IPS-20b (cell line): ENCODE measurements around the gene STAT5A.
"Not testable (repeated sequence)": the region's sequence is repeated elsewhere in the genome, so short reads cannot be mapped to it uniquely, and the experiment has no call there.

Experiments
- H3K27ac ChIP-seq: one replicate; pipeline ENCODE4 v1.5.1; 2013; ENCODE audit warnings: low read length
- H3K27me3 ChIP-seq: 2 replicates; pipeline ENCODE4 v1.6.1; 2013; ENCODE audit warnings: mild to moderate bottlenecking, low read length, inconsistent platforms; ENCODE audit not compliant: insufficient read depth
- H3K36me3 ChIP-seq: 2 replicates; pipeline ENCODE4 v1.6.1; 2013; ENCODE audit warnings: low read depth, mild to moderate bottlenecking, inconsistent platforms, low read length, moderate library complexity; ENCODE audit not compliant: insufficient read depth
- H3K4me1 ChIP-seq: 2 replicates; pipeline ENCODE4 v1.6.1; 2013; ENCODE audit warnings: mild to moderate bottlenecking, control low read depth, inconsistent platforms, low read length, moderate library complexity; ENCODE audit not compliant: insufficient read depth
- H3K4me3 ChIP-seq: 2 replicates; pipeline ENCODE4 v1.5.1; 2013; ENCODE audit warnings: mild to moderate bottlenecking, low read length, inconsistent platforms
- H3K9ac ChIP-seq: 2 replicates; pipeline ENCODE4 v1.6.1; 2013; ENCODE audit warnings: low read depth, mild to moderate bottlenecking, inconsistent platforms, low read length, moderate library complexity
- H3K9me3 ChIP-seq: 2 replicates; pipeline ENCODE4 v1.6.1; 2013; ENCODE audit warnings: mild to moderate bottlenecking, low read depth, low read length, inconsistent platforms; ENCODE audit not compliant: insufficient read depth

STAT5A gene

DNA sequence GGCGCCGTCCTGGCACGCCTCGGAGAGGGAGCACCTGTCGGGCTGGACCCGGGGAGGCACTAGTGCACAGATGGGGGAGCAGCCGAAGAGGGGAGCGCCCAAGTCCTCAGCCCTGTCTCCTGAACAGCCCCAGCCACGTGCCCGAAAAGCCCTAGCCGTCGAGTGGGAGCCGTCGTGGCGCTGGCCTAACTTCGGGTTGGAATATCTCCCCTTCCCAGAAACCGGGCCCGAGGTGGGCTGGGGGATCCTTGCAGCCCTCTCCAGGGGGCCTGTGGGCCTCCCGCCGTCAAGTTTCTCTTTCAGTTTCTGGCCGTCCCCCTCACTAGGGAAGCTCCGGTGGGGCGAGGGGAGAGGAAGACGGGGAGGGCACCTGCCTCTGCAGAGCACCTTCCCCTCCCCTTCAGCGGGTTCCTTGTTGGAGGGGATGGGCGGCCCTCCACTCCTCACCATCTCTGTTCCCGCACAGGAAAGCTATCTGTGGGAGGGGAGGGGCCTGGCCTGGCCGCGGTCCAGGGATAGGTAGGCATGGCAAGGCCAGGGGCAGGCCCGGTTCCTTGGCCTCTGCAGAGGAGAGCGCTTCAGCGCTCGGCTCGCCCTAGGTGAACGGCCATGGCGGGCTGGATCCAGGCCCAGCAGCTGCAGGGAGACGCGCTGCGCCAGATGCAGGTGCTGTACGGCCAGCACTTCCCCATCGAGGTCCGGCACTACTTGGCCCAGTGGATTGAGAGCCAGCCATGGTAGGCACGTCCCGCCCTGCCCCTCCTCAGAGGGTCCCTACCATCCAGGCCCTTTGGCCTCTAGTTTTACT, 709 bp downstream of the STAT5A start:
- no peaks in the 10 kb centered on the region for H3K36me3 ChIP-seq

GRCh38 chr17:42289611-42290181, 1.4 kb downstream of the STAT5A start:
- Histone ChIP-seq H3K4me1 (no peaks in the 10 kb centered on the region), H3K27ac (no peak overlapping the region), H3K36me3 (no peaks in the 10 kb centered on the region), H3K4me3 (no peak overlapping the region), H3K9me3 (no peaks in the 10 kb centered on the region), H3K9ac (no peak overlapping the region), H3K27me3 (peaks cover 46% of the 10 kb centered on the region)

More for the DNA sequence above, 709 bp downstream of the STAT5A start:
- no peaks in the 10 kb centered on the region for H3K9me3 ChIP-seq
- peaks cover 46% of the 10 kb centered on the region for H3K27me3 ChIP-seq
- H3K9ac ChIP-seq, result peak overlapping the region; percentile 27; the same call in 1 of the 2 replicates
- no peak overlapping the region for H3K27ac ChIP-seq
- peak overlapping the region; percentile 50; the same call in 1 of the 2 replicates for H3K4me3 ChIP-seq
- H3K4me1 ChIP-seq, result no peaks in the 10 kb centered on the region

GRCh38 chr17:42290577-42290976, 2.3 kb downstream of the STAT5A start:
- no peaks in the 10 kb centered on the region for H3K36me3 ChIP-seq
- H3K27me3 ChIP-seq, result peaks cover 46% of the 10 kb centered on the region
- no peaks in the 10 kb centered on the region for H3K4me1 ChIP-seq
- no peak overlapping the region for H3K4me3 ChIP-seq
- no peaks in the 10 kb centered on the region for H3K9me3 ChIP-seq
- H3K9ac ChIP-seq, result no peak overlapping the region
- no peak overlapping the region for H3K27ac ChIP-seq

GRCh38 chr17:42291129-42291528, 2.8 kb downstream of the STAT5A start:
- H3K9me3 ChIP-seq, result no peaks in the 10 kb centered on the region
- H3K27ac ChIP-seq, result no peak overlapping the region
- H3K4me1 ChIP-seq, result no peaks in the 10 kb centered on the region
- H3K36me3 ChIP-seq, result no peaks in the 10 kb centered on the region
- H3K9ac ChIP-seq, result no peak overlapping the region
- H3K4me3 ChIP-seq, result no peak overlapping the region
- H3K27me3 ChIP-seq, result peaks cover 46% of the 10 kb centered on the region

GRCh38 chr17:42294469-42295398, 6.4 kb downstream of the STAT5A start:
- Histone ChIP-seq H3K36me3 (no peaks in the 10 kb centered on the region), H3K4me3 (no peak overlapping the region), H3K4me1 (no peaks in the 10 kb centered on the region), H3K27ac (no peak overlapping the region), H3K9ac (no peak overlapping the region), H3K9me3 (no peaks in the 10 kb centered on the region), H3K27me3 (peaks cover 10% of the 10 kb centered on the region)

- H3K27ac ChIP-seq, result no peak overlapping the region
Observed at GRCh38 chr17:42296012-42296411, 7.7 kb downstream of the STAT5A start.

DNA sequence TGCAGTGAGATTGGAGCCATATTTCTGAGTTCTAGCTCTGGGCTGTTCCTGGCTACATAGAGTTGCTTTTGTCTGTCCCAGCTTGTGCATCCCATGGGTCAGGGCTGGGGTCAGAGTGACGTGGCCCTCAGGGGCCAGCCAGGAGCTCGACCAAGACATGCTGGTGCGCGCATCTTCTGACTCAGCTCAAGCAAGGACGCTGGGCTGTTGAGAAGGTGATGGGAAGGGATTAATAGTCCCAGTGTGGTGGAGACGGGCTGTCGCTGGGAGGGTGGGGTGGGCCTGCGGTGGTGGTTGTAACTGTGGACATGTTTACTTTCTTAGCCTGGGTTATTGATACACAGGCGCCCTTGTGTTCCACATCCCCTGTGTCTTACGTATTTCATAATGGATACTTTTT, 9.5 kb downstream of the STAT5A start:
- not testable (repeated sequence) for H3K9me3 ChIP-seq, H3K27me3 ChIP-seq, H3K9ac ChIP-seq, H3K4me1 ChIP-seq, H3K4me3 ChIP-seq, H3K27ac ChIP-seq, H3K36me3 ChIP-seq

More at GRCh38 chr17:42296012-42296411, 7.7 kb downstream of the STAT5A start:
- H3K4me1 ChIP-seq, result no peaks in the 10 kb centered on the region
- no peaks in the 10 kb centered on the region for H3K27me3 ChIP-seq
- H3K36me3 ChIP-seq, result no peaks in the 10 kb centered on the region
- H3K4me3 ChIP-seq, result no peak overlapping the region
- no peaks in the 10 kb centered on the region for H3K9me3 ChIP-seq
- H3K9ac ChIP-seq, result no peak overlapping the region

GRCh38 chr17:42299361-42299760, 11.1 kb downstream of the STAT5A start:
- H3K4me1 ChIP-seq, H3K27ac ChIP-seq, H3K9me3 ChIP-seq, H3K27me3 ChIP-seq, H3K4me3 ChIP-seq, H3K36me3 ChIP-seq, H3K9ac ChIP-seq: not testable (repeated sequence)

DNA sequence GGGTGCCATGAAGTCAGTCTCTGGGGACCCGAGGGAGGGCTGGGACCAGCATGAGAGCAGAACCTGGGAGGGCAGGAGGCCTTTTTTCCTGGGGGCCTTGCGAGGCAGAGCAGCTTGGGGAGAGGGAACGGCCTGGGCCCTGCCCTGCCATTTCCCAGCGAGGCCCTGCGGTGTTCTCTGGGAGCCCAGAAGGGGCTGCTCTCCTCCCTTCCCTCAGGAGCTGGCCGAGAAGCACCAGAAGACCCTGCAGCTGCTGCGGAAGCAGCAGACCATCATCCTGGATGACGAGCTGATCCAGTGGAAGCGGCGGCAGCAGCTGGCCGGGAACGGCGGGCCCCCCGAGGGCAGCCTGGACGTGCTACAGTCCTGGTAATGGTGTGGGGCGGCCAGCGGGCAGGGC, 11.6 kb downstream of the STAT5A start:
- H3K27me3 ChIP-seq, H3K4me3 ChIP-seq, H3K27ac ChIP-seq, H3K9me3 ChIP-seq, H3K9ac ChIP-seq, H3K36me3 ChIP-seq, H3K4me1 ChIP-seq: not testable (repeated sequence)

DNA sequence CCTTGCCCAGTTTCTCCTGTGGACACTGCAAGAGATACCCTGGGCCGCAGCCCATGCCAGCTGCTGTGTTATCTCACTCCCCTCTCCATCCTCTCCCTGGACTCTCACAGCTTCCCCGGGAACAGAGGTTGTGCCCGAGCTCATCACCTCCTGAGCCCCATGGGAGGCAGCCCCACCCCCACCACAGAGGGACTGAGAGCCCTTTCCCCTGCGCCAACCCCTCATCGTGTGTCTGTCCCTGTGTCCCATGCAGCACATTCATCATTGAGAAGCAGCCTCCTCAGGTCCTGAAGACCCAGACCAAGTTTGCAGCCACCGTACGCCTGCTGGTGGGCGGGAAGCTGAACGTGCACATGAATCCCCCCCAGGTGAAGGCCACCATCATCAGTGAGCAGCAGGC, 12.7 kb downstream of the STAT5A start:
- Histone ChIP-seq H3K4me1 (no peaks in the 10 kb centered on the region), H3K36me3 (no peaks in the 10 kb centered on the region), H3K4me3 (no peak overlapping the region), H3K27me3 (no peaks in the 10 kb centered on the region), H3K27ac (no peak overlapping the region), H3K9me3 (no peaks in the 10 kb centered on the region), H3K9ac (no peak overlapping the region)

DNA sequence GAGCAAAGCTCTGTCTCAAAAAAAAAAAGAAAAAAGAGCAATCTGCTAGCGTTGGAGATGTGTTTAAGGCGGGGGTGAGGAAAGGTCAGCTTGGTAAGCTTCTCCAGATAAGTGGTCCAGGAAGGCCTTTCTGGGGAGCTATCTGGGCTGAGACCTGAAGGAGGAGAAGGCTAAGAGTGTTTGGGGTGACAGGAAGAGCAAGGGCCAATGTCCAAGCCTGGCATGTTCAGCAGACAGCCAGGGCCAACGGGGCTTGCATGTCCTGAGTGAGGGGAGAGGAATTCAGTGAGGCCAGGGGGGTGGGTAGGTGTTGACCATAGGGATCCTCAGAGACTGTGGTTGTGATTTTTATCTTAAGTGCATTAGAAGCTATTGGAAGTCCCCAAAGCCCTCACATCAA, 15.4 kb downstream of the STAT5A start:
- Histone ChIP-seq H3K4me1 (no peaks in the 10 kb centered on the region), H3K36me3 (no peaks in the 10 kb centered on the region), H3K9me3 (no peaks in the 10 kb centered on the region), H3K27me3 (no peaks in the 10 kb centered on the region), H3K9ac (no peak overlapping the region), H3K27ac (no peak overlapping the region), H3K4me3 (no peak overlapping the region)
